ENCODE results near the gene NOX4.

DNA sequence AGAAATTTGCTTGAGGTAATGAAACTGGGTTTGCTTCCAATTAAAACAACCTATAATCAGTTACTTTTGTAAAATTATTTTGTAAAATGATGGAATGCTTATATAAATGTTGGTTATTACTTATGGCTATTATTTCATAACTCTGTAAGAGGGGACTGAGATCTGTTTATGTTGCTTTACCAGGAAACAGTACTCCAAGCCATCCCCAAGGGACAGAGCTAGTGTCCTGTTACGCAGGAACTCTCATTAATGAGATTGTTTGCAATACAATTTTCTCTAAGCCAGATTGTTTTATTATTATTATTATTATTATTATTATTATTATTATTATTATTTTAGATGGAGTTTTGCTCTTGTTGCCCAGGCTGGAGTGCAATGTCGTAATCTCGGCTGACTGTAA lies 2.3 kb upstream of the NOX4 start:
- TF ChIP-seq, protein P1, sequence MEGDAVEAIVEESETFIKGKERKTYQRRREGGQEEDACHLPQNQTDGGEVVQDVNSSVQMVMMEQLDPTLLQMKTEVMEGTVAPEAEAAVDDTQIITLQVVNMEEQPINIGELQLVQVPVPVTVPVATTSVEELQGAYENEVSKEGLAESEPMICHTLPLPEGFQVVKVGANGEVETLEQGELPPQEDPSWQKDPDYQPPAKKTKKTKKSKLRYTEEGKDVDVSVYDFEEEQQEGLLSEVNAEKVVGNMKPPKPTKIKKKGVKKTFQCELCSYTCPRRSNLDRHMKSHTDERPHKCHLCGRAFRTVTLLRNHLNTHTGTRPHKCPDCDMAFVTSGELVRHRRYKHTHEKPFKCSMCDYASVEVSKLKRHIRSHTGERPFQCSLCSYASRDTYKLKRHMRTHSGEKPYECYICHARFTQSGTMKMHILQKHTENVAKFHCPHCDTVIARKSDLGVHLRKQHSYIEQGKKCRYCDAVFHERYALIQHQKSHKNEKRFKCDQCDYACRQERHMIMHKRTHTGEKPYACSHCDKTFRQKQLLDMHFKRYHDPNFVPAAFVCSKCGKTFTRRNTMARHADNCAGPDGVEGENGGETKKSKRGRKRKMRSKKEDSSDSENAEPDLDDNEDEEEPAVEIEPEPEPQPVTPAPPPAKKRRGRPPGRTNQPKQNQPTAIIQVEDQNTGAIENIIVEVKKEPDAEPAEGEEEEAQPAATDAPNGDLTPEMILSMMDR (IDR thresholded peaks at IDR 0.05; ENCODE audit: low read length): no peak
- TF ChIP-seq EZH2 (IDR thresholded peaks at IDR 0.05; ENCODE audit: borderline replicate concordance, low read length): no peak

All from OCI-LY1 (cell line).